ENCODE results near the gene KRT1. TPM values are rescaled to one million over a fixed set of nuclear protein-coding genes. Genes with fewer than 3 reads are reported as not detected.

The KRT1 gene
- total and polyA plus RNA-seq, 10 of the 15 experiments (the other 5 are each of a cell fraction or from before 2014, with no cell fraction given) = not detected

GRCh38 chr12:52660934-52661499, 19.2 kb downstream of the KRT1 start:
- ATAC-seq (no peak), DNase-seq (ENCODE audit: low read depth, low spot score) (no peak), FAIRE-seq (no peak)
- CTCF ChIA-PET = interaction anchor here (0.7 kb wide), 1 partner anchor 217 kb away, joined by 3 read pairs; no protein-coding TSS in a partner anchor
- H3K9me3 ChIP-seq (replicated peaks; ENCODE audit: control insufficient read depth, insufficient read depth, low read length) = no peaks in the 10 kb centered on the region
- peaks cover 2 to 4% of the 10 kb centered on the region in 2 experiments; a peak in 2 of 4 replicates for H3K27me3 ChIP-seq (replicated peaks in 1 of 2; ENCODE audit: control insufficient read depth in 2 of 2, insufficient read depth in 2 of 2, low read length in 1 of 2)
- no peak for TF ChIP-seq EED (IDR thresholded peaks at IDR 0.05; ENCODE audit: low read depth)
- no peak for TF ChIP-seq ETV6 (conservative IDR thresholded peaks at IDR 0.05 in 1 of 2, IDR thresholded peaks at IDR 0.05 in 1 of 2; ENCODE audit: borderline replicate concordance in 1 of 2, low read depth in 1 of 2)
- TF ChIP-seq MYB (IDR thresholded peaks at IDR 0.05; ENCODE audit: borderline replicate concordance, low read depth, low read length) = no peak
- no peak for TF ChIP-seq RFX5 (IDR thresholded peaks at IDR 0.05; ENCODE audit: low read depth, low read length)
- no peak for TF ChIP-seq PML (IDR thresholded peaks at IDR 0.05; ENCODE audit: low read length)
- TF ChIP-seq EP300 (IDR thresholded peaks at IDR 0.05; ENCODE audit: borderline replicate concordance in 1 of 2, control insufficient read depth in 1 of 2, low read depth in 2 of 2, low read length in 2 of 2) = no peak
- TF ChIP-seq NKRF (conservative IDR thresholded peaks at IDR 0.05) = no peak
- no peak for TF ChIP-seq RELB (IDR thresholded peaks at IDR 0.05; ENCODE audit: low read depth)
- TF ChIP-seq USF1 (IDR thresholded peaks at IDR 0.05; ENCODE audit: borderline replicate concordance, extremely low read length, insufficient read depth, low read depth, low read length) = no peak
- no peaks in the 10 kb centered on the region for H3K36me3 ChIP-seq (ENCODE audit: control insufficient read depth in 2 of 2, insufficient read depth in 2 of 2, low read length in 1 of 2)
- H3K27ac ChIP-seq (ENCODE audit: control insufficient read depth, insufficient read depth) = no peak overlapping the region
- H3K4me2 ChIP-seq (ENCODE audit: control insufficient read depth, insufficient read depth) = no peak overlapping the region
- no TSS peak for BruUV-seq (replicated peaks)
- RAD21 ChIA-PET (ENCODE audit: unreplicated experiment) = no interaction called here
- H3K4me1 ChIP-seq (ENCODE audit: control insufficient read depth, insufficient read depth, low read length) = no peaks in the 10 kb centered on the region
- intact Hi-C loops (cut with micrococcal nuclease; ENCODE audit: unreplicated experiment) = no loop called here
- H3K9ac ChIP-seq (ENCODE audit: control insufficient read depth, insufficient read depth, low read length) = no peak overlapping the region
- POLR2A ChIA-PET = no interaction called here
- H3K79me2 ChIP-seq (ENCODE audit: control insufficient read depth, insufficient read depth, low read length) = no peaks in the 10 kb centered on the region
- in situ Hi-C loops (cut with MboI) = no loop called here
- SMC1A ChIA-PET (ENCODE audit: uncharacterized antibody, unreplicated experiment) = no interaction called here
- 26% methylated on average over 3 of the region's 3 CpGs for WGBS (ENCODE audit: insufficient coverage, insufficient replicate concordance, low lambda C conversion rate, missing lambda C conversion rate)
- H3K4me3 ChIP-seq = no peak overlapping the region
- no peaks in the 10 kb centered on the region for H4K20me1 ChIP-seq (ENCODE audit: control insufficient read depth, insufficient read depth)
- no peak overlapping the region for H2AFZ ChIP-seq (ENCODE audit: control insufficient read depth, low read depth, low read length)

All from GM12878 (cell line).